Measurements from ENCODE around the gene IDUA. TPM values are rescaled to one million over a fixed set of nuclear protein-coding genes. Genes with fewer than 3 reads are reported as not detected.

Gene IDUA
- total RNA-seq, 4 donors from 2014 or later: 10.4 to 23.1 (median 11.5) TPM

- TF ChIP-seq POLR2A (IDR thresholded peaks at IDR 0.05; ENCODE audit: low read depth) (no peak), POLR2AphosphoS5 (IDR thresholded peaks at IDR 0.05) (no peak)
Observed at GRCh38 chr4:1047106-1047975, 60.5 kb downstream of the IDUA start.

DNA sequence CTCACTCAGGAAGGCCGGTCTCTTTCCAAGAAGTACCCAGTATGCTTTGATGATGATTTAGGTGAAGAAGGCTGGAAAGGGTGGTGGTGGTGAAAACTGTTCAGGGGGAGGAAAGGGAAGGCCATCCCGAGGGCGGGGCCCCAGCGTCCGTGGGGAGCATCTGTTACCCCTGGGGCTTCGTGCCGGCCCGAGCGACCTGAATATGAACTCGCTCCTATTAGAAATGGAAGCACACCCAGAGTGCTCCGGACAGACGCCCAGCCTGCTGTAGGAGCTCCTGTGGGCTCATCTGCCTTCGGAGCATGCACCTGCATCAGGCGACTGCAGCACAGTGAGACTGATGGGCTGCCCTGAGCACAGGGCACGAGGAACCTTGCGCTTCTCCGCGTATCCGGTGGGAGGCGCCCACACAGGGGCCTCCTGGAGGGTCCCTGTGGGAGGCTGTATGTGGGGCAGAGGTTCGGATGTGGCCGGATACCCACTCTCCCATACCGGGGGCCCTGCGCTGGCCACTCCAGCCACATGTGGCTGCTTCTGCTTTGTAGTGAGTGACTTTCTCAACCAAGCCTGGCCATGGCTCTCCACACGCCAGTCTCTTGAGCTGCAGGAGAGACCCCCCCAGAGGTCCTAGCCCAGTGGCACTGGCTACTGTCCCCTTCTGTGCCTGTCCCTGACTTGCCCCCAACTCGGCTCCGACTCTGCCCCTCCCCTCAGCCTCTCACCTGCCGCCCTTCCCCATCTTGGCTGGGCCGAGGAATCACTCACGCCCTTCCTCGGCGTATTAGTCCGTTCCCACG lies 61.3 kb downstream of the IDUA start:
- peaks cover 0 to 85% (median 38%) of the 10 kb centered on the region in 4 donors for H3K27me3 ChIP-seq
- peaks cover 19 to 47% (median 38%) of the 10 kb centered on the region in 4 donors for H3K4me1 ChIP-seq
- intact Hi-C loops (cut with DNase I): loop anchor here (5.0 kb wide), 1 partner anchor 36 kb away; the partner anchor contains the start of gene FGFRL1
- TF ChIP-seq POLR2AphosphoS5 (IDR thresholded peaks at IDR 0.05): no peak
- no peak for TF ChIP-seq EP300 (IDR thresholded peaks at IDR 0.05)
- TF ChIP-seq POLR2A (IDR thresholded peaks at IDR 0.05; ENCODE audit: low read depth): no peak
- TF ChIP-seq CTCF (IDR thresholded peaks at IDR 0.05): no peak
- no peaks in the 10 kb centered on the region for H3K9me3 ChIP-seq
- H3K27ac ChIP-seq (replicated peaks in 1 of 4): no peak overlapping the region
- no peak for DNase-seq (ENCODE audit: extremely low spot score)
- H3K4me3 ChIP-seq: peak overlapping the region in 2 of 4 donors; percentile 16 to 44
- no peaks in the 10 kb centered on the region for H3K36me3 ChIP-seq
- WGBS: 76% methylated on average over 29 of the region's 34 CpGs

More at GRCh38 chr4:1047106-1047975, 60.5 kb downstream of the IDUA start:
- intact Hi-C loops (cut with DNase I): loop anchor here (5.0 kb wide), 1 partner anchor 35 kb away; the partner anchor contains the start of gene FGFRL1
- Histone ChIP-seq H3K27ac (replicated peaks in 1 of 4) (peak overlapping the region in 3 of 4 donors; percentile 19 to 34 (median 33)), H3K9me3 (no peaks in the 10 kb centered on the region), H3K36me3 (no peaks in the 10 kb centered on the region), H3K4me3 (peak overlapping the region; percentile 24 to 44 (median 31)), H3K4me1 (peaks cover 19 to 52% (median 39%) of the 10 kb centered on the region in 4 donors), H3K27me3 (peaks cover 0 to 83% (median 32%) of the 10 kb centered on the region in 4 donors)
- 49% methylated on average over 28 of the region's 41 CpGs for WGBS
- DNase-seq (ENCODE audit: extremely low spot score): no peak

DNA sequence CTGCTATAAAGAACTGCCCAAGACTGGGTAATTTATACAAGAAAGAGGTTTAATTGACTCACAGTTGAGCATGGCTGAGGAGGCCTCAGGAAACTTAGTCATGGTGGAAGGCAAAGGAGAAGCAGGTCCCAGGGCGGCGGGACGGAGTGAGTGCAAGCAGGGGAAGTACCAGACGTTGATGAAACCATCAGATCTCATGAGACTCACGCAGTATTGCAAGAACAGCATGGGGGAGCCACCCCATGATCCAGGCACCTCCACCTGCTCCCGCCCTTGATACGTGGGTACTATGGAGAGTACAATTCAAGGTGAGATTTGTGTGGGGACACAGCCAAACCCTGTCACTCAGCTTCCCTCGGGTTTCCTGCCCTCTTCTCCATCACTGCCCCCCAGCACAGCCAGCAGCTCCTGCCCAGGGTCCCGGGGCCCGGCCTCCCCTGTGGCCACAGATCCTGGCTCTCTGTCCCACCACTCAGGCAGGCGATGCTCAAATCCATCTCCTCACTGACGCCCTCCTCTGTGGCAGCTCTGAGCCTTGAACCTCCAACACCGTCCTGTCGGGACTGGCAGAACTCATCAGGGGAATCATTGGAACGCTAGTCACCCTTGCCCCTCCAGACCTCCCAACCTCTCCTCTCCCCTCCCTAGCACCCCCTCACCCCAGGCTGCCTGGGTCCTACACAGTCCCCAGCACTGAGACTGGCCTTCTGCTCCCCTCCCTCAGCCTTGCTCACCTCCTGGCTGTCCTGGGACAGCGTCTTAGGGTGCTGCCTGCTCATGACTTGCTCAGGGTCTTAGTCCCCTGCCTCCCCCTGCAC lies 62.1 kb downstream of the IDUA start:
- Histone ChIP-seq H3K4me1 (peaks cover 11 to 43% (median 35%) of the 10 kb centered on the region in 4 donors), H3K27ac (replicated peaks in 1 of 4) (no peak overlapping the region), H3K4me3 (no peak overlapping the region), H3K36me3 (no peaks in the 10 kb centered on the region), H3K9me3 (no peaks in the 10 kb centered on the region), H3K27me3 (peaks cover 0 to 85% (median 38%) of the 10 kb centered on the region in 4 donors)
- DNase-seq (ENCODE audit: extremely low spot score): no peak
- TF ChIP-seq CTCF (IDR thresholded peaks at IDR 0.05): no peak
- WGBS: 81% methylated on average over 16 of the region's 16 CpGs
- intact Hi-C loops (cut with DNase I): loop anchor here (5.0 kb wide), 1 partner anchor 37 kb away; the partner anchor contains the start of gene FGFRL1

GRCh38 chr4:1049591-1049905 lies 62.7 kb downstream of the IDUA start:
- Histone ChIP-seq H3K27me3 (peaks cover 0 to 80% (median 32%) of the 10 kb centered on the region in 4 donors), H3K27ac (replicated peaks in 1 of 4) (no peak overlapping the region), H3K9me3 (no peaks in the 10 kb centered on the region), H3K4me1 (peaks cover 7 to 38% (median 30%) of the 10 kb centered on the region in 4 donors), H3K36me3 (no peaks in the 10 kb centered on the region), H3K4me3 (no peak overlapping the region)
- no peak for TF ChIP-seq POLR2AphosphoS5 (IDR thresholded peaks at IDR 0.05)
- no peak for TF ChIP-seq CTCF (IDR thresholded peaks at IDR 0.05)
- TF ChIP-seq EP300 (IDR thresholded peaks at IDR 0.05): no peak
- TF ChIP-seq POLR2A (IDR thresholded peaks at IDR 0.05; ENCODE audit: low read depth): no peak
- intact Hi-C loops (cut with DNase I): loop anchor here (5.0 kb wide), 1 partner anchor 37 kb away; the partner anchor contains the start of gene FGFRL1
- DNase-seq (ENCODE audit: extremely low spot score): no peak
- 74% methylated on average over 13 of the region's 21 CpGs for WGBS
